Non-pigmented ciliary epithelial cell (primary cell): Measurements from ENCODE around the gene RNF44.

Source experiments
- DNase-seq: peaks from one replicate; pipeline ENCODE4 v3.0.0-alpha.2; 2010; ENCODE audit warnings: low read depth

The RNF44 gene

DNA sequence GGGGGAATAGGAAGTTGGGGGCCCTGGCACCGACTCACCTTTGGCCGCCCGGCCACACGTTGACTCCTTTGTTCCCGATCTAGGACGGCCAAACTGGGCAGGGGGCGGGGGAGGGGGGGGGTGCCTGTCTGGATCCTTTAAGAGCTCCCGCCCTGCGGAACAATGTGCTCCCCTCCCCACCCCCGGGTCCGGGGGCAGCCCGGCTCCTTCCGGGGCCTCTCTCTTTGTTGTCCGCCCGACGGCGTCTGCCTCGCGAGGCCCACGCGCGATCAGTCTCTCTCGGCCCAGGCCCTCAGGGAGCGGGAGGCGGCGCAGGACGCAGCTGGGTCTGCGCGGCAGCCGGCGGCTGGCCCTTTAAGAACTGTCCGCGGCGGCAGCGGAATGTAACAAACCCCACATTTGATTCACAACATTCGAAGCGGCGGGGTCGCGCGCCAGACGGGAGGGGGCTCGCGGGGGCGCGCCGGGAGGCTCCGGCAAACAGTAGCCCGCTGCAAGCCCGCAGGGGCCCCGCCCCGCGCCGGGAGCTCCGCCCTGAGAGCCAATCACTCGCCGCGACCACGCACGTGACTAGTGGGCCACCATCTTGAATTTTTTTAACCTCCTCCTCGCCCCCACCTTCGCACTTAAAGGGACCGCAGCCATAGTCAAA is at the start of gene RNF44:
RNF44 (minus strand) TSS at position 501 of the 652 bp plus-strand sequence. CDS start 4,930 bp downstream, outside the sequence.
- peak; percentile 89 for DNase-seq

DNA sequence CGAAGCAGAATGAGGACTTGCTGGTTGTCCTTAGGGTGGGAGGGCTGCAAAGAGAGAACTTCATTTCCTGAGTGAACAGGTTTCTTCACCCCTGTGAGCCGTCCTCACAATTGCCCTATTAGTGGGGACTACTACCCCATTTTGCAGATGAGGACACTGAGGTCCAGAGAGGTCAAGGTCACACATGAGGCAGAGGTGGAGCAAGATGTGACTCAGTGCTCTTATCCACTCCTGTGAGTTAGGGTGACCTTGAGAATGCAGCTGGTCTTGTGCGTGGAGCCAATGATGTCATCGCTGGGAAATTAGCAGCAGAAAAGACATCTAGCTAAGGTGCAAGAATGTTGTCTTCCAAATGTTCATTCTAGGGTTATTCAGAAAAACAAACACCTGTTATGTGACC is 45.9 kb upstream of the RNF44 start:
- no peak for DNase-seq

DNA sequence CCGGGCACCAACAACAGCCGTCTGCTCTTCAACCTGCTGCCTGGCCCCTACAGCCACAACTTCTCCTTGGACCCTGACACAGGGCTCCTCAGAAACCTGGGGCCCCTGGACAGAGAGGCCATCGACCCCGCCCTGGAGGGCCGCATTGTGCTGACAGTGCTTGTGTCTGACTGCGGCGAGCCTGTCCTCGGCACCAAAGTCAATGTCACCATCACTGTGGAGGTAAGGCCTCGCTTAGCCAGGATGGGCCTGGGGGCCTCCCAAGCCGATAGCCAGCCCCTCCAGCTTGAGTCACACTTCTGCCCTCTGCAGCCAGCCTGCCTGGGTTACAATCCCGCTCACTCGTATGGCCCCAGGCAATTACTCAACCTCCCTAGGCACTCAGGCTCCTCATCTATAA is 44.2 kb upstream of the RNF44 start:
- no peak for DNase-seq

DNA sequence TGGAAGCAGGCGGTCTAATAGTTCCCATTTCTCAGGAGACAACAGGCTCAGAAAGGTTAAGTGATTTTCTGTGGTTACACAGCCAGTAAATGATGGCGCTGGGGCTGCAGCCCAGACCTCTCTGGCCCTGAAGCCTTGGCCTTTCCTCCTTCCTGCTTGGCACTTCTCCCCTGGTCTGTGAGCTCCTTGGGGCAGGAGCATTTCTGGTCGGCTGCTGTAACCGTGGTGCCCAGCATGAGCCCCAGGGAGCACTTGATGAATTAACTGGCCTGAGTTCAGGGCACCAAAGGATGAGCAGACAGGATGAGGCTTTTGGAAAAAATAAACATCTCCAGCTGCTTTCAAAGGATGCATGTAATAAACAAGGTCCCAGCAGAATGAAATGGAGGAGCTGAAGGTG is 42.1 kb upstream of the RNF44 start:
- no peak for DNase-seq

DNA sequence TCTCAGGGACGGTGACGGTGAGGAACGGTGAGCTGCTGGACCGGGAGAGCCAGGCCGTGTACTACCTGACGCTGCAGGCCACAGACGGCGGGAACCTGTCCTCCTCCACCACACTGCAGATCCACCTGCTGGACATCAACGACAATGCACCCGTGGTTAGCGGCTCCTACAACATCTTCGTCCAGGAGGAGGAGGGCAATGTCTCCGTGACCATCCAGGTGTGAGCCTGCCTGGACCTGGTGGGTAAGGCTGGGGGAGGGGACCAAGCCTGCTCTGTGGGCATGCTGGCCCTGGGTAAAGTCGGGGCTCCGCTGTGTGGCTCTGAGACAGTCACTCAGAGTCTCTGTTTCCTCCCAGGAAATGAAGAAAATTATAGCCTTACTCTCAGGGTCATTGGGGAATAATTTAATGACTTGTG is 41.2 kb upstream of the RNF44 start:
- no peak for DNase-seq

DNA sequence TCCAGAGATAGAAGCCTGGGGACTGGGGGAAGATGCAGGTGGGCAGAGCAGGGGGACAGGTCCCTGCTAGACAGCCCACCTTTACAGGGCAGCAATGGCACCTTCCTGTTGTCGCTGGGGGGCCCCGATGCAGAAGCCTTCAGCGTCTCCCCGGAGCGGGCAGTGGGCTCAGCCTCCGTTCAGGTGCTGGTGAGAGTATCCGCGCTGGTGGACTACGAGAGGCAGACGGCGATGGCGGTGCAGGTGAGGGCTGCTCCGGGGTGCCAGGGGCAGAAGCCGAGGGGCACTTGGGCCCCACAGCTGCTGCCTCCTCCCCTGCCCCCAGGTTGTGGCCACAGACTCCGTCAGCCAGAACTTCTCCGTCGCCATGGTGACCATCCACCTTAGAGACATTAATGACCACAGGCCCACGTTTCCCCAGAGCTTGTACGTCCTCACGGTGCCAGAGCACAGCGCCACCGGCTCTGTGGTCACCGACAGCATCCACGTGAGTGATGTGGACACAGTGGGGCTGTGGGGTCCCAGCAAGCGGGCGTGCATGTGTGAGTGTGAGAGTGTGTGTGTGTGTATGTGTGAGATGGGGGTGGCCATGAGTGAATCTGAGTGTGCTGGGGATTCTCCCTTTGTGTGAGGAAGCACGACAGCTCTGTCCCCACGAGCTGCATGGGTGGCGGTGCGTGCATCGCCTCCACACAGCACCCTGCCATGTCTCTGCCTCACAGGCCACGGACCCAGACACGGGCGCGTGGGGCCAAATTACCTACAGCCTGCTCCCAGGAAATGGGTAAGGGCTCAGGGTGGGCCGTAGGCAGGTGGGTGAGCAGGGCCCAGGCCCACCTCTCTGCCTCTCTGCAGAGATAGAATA is 40.3 kb upstream of the RNF44 start:
- DNase-seq, result no peak

DNA sequence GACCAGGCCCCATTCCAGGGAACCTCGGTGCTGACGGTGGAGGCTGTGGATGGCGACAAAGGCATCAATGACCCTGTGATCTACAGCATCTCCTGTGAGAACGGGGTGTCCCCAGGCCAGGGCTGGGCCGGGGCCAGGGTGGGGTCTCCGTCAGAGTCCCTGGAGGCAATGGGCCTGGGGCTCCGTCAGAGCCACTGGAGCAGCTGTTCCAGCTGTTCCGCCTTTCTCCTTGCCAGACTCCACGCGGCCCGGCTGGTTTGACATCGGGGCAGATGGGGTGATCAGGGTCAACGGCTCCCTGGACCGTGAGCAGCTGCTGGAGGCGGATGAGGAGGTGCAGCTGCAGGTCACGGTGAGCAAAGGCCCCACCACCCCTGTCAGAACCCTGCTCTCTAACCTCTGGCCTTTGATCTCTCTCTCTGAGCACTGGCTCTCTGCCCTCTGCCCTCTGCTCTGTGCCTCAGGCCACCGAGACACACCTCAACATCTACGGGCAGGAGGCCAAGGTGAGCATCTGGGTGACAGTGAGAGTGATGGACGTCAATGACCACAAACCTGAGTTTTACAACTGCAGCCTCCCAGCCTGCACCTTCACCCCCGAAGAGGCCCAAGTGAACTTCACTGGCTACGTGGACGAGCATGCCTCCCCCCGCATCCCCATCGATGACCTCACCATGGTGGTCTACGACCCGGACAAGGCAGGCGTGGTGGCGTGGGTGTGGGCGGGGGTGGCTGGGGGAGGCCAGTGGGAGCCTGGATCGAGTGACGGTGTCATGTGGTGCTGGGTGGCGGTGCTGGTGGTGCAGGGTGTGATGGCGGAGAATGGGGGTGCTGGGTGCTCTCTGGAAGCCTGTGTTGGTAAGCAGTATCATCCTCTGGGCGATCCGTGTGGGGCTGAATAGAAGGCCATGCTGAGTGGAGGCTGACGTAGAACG is 38.6 kb upstream of the RNF44 start:
- no peak for DNase-seq

DNA sequence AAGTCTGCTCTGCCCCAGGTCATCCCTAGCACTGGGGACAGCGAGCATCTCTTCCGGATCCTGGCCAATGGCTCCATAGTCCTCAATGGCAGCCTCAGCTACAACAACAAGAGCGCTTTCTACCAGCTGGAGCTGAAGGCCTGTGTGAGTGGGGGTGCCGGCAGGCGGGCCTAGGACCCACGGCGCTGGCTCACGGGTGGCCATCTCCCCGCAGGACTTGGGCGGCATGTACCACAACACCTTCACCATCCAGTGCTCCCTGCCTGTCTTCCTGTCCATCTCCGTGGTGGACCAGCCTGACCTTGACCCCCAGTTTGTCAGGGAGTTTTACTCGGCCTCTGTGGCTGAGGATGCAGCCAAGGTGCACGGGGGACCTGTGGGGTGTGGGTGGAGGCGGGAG is 37.9 kb upstream of the RNF44 start:
- no peak for DNase-seq

DNA sequence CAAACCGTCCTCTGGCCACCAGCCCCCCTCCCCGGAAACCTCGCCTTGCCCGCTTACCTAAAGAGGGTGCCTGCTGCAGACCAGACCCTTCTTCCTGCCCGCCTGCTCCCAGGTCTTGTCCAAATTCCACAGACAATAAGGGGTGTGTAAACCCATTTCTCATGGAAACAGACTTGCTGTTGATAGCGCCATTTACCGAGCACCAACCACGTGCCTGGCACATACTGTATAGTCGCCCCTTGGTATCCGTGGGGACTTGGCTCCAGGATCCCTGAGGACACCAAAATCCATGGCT is 37.0 kb upstream of the RNF44 start:
- no peak for DNase-seq

DNA sequence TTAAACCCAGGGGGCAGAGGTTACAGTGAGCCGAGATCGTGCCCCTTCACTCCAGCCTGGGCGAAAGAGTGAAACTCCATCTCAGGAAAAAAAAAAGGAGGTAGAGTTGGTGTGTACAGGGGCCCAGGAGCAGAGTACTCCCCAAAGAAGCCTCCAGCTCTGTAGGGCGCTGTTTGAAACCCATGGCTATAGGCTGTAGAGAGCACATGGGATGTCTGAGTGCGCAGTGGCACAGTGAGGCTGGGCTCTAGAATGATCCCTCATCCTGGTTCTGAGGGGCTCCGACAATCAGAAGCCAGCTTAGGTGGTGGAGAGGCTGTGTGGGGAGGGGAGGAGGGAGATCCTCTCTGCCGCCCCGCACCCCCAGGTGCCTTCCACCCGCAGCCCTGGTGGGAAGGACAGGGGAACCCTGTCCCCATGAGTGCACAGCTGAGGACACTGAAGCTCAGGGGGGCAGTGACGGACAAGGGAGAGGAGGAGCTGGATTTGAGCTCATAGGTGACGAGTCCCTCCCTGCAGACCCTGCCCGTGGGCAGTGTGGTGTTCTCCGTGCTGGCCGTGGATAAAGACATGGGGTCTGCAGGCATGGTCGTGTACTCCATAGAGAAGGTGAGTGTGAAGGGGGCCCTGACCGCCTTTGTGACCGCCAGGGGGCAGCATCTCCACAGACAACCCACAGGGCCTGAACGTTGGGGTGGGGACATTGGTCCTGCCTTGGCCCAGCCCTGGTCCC is 36.5 kb upstream of the RNF44 start:
- peak; percentile 5 for DNase-seq

DNA sequence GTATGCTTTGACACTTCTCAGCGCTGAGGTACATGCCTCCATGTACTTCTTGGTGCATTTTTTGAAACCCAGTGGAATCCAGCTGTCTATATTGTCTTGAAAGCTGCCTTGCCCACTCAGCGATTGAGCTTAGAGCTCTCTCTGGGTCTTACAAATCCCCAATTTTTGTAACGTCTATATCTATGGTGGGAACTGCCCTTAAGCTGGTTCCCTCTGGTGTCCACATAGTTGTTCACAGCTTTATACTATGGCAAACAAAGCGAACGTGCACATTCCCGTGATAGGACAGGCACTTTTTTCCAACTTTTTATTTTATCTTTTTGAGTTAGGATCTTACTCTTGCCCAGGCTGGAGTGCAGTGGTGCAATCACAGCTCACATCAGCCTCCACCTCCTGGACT is 32.8 kb upstream of the RNF44 start:
- DNase-seq, result no peak

DNA sequence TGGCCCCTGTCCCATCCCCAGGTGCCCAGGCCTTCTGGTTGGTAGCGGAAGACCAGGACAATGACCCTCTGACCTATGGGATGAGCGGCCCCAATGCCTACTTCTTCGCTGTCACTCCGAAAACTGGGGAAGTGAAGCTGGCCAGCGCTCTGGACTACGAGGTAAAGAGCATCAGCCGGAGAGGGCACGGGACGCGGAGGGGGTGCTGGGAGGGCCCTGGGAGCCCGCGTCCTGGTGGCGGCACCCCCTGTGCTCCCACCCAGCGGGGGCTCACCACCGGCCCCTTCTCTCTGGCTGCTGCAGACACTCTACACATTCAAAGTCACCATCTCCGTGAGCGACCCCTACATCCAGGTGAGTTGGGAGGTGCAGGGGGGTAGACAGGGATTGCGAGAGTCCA is 31.5 kb upstream of the RNF44 start:
- DNase-seq, result no peak

DNA sequence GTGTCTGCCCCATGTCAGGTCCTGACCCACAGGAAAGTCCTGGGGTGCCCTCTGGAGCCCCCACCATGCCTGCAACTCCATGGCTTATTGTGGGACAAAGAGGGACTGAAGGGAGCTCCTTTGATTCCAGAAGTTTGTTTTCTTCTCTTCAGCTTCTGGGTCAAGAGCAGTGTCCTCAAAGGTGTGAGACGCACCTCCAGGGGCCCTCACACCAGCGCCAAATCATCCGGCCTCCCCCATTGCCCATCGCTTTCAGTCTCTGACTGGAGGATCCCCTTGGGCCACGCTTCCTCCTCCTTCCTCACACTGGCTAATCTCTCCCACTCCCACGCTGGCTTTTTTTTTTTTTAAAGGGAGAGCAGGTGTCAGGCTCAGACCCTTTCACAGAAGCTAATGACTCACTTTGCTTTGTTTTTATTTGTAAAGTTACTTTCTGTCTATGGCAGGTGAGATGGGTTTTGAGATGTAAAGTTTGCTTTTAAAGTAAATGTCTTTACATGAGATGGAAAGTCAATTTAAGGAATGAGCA is 28.6 kb upstream of the RNF44 start:
- no peak for DNase-seq

DNA sequence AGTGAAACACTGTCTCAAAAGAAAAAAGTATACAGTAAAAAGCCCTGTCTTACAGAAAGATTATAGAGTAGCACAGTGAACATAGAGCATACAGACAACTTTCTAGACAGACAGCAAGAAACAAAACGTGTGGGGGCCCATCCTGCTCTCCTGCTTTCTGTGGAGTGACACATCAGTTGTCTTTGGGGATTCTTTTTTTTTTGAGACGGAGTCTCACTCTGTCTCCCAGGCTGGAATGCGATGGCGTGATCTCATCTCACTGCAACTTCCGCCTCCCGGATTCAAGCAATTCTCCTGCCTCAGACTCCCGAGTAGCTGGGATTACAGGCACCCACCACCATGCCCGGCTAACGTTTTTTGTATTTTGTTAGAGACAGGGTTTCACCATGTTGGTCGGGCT is 26.8 kb upstream of the RNF44 start:
- no peak for DNase-seq

DNA sequence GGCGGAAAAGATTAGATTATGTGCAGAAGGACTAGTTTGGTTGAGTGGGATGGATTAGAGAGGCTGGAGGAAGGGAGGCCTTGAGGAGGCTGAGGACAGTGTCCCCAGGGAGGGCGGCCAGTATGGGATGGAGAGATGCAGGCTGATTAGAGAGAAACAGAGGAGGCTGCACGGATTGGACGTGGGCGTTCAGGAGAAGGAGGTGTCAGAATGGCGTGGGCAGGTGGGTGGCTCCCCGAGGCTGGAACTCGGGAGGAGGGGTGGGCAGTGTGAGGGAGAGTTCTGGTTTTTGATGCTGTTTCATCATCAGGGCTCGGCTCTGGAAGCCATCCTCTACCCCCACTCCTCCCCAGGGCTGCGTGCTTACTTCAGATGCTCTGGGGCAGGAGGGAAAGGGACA is 25.0 kb upstream of the RNF44 start:
- no peak for DNase-seq

DNA sequence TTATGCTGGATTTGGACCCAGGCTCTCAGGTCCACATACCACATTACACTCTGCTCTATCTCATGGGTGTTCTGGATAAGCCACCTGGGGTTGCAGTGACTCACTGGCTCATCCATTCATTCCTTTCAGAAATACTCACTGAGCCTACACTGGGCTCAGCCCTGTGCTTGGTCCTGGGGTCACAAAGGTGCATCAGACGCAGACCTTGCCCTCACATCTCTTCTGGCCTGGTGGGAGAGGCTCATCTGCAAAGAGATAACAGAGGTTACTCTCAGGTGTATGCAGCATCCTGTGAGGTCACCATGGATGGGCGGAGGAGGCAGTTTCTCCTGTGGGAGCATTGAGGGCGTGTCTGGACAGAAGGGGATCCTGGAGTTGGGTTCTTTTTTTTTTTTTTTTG is 24.1 kb upstream of the RNF44 start:
- no peak for DNase-seq

DNA sequence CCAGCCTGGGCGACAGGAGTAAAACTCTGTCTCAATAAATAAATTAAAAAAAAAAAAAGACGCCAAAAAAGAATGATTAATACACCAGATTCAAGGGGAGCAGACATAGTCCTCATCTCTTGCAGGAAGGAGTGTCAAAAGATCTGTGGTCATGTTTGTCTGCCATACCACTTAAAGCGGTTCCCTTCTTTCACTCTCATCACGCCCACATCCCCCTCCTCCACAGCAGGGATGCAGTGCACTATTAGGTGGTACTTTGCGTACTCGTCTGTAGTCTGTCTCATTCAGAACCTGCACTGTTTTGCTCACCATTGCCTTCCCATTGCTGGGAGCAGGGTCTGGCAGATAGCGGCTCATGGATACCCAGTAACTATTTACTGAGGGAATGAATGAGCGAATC is 23.2 kb upstream of the RNF44 start:
- DNase-seq, result no peak

DNA sequence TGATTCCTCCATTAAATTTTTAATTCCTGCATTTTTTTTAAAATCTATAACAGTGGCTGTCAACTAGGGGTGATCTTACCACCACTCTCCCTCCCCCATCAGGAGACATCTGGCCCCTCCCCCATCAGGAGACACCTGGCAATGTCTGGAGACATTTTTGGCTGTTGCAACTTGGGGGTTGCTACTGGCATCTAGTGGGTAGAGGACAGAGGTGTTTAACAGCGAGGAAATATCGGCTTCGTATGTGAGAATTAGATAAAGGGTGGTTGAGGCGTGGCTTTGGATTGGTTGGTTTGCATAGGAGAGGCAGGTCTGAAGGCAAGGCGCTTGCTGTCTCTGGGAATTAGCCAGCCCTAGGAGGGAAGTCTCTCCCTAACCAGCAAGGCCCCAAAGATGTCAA is 22.5 kb upstream of the RNF44 start:
- DNase-seq, result no peak

DNA sequence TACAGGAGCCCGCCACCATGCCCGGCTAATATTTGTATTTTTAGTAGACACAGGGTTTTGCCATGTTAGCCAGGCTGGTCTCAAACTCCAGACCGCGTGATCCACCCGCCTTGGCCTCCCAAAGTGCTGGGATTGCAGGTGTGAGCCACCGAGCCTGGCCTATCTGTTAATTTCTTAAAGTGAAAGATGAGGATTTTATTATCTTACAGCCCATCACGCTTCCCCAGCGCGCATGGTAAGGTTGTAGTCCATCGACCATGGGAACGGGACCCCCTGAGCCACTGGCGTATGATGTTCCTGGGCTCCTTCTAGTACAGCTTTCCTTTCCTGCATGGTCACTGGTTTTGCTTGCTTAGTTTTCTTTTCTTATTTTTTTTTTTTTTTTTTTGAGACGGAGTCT is 20.6 kb upstream of the RNF44 start:
- DNase-seq, result no peak

DNA sequence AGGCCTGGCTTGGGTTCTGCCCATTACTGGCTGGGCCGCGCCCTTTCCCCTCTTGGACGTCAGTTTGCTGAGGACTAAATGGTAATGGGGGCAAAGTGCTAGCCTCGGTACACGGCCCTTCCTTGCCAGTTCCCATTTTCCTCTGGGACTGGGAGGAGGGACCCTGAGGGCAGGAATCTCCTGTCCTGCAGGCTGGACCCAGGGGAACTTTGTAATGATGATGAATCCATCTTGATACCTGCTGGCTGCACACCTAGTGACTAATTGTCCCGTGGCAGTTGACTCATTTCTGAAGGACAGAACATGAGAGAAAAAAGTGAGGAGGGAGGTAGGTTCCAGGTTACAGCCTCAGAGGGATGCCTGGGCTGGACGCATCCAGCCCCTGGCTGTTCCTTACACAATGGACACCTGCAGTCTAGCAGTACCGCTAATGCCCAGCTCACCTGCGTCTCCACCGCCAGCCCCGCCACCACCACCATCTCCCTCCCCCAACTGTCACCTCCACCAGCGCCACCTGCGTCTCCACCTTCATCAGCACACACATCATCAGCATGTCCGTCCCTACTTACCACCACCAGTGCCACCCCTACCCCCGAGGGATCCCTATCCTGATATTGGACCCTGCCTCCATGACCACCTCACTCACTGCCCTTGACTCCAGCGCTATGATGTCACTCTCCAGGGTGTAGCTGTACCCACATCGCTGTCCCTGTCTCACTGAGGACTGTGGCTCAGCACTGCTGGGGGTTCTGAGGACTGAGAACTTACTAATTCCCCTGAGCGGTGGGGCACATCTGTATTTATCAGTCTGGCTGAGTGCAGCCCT is 16.3 kb upstream of the RNF44 start:
- no peak for DNase-seq

DNA sequence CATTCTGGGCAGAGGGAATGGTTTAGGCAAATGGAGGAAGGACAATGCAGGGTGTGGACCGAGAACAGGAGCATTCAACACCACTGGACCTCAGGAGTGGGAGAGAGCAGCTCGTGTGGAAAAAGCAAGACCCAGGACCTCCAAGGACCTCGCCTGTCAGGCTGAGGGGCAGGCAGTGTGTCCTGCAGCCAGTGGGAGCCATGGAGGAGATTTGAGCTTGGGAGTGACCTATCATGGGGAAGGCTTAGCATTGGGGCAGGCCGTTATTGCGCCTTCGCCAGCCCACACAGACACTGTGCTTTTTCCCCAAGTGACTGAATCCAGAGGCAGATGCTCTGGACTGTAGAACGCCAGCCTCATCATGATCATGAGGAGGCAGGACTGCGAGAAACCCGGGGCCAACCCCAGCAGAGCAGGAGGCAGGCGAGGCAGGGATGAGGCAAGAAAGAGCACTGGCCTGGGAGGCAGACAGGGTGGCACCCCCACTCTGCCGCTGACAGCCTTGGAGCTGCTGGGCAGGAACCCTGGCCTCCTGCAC is 15.2 kb upstream of the RNF44 start:
- no peak for DNase-seq
